ENCODE measurements around the gene NTHL1. TPM values are rescaled to one million over a fixed set of nuclear protein-coding genes. Genes with fewer than 3 reads are reported as not detected.

NTHL1 gene
- total RNA-seq, result 19.2 and 22.6 TPM in 2 replicates

GRCh38 chr16:2047330-2048115 is at the start of gene NTHL1, which contains the start of gene TSC2:
NTHL1 (minus strand) TSS chr16:2047834; CDS start chr16:2047823, 11 bp downstream.
TSC2 (plus strand) TSS chr16:2047985; CDS start chr16:2048616, 631 bp downstream.

GRCh38 chr16:2026461-2027023 is 21.1 kb downstream of the NTHL1 start, which contains the start of gene NHERF2:
NHERF2 (plus strand) TSS chr16:2026902; CDS start chr16:2027006, 104 bp downstream.

DNA sequence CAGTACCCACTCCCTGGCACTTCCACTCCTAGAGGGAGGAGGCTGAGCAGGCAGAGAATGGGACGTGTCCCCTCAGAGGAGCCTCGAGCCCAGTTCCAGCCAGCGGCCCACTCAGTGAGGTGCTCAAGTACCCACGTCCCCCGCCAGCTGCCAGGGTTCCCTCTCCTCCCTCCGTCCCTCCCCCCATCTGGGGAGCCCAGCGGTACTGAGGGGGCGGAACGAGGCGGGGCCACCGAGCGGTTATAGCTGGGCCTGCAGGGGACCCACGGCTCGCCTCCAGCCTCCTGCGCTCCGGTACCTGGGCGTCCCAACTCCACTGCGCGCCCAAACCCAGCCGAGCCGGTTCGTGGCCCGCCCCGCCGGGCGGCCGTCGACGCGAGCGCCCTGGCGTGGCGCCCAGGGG is 28.1 kb downstream of the NTHL1 start, which contains the start of gene NPW:
Gene NPW (plus strand): TSS at position 268 of the 403 bp plus-strand sequence.

GRCh38 chr16:2009791-2010510 is 37.7 kb downstream of the NTHL1 start, which contains the start of gene ZNF598:
ZNF598 (minus strand) TSS chr16:2009821.

Other genes with a start within 250 kb of the NTHL1 start
- gene HAGH, start 221.0 kb downstream of the NTHL1 start, total RNA-seq, result 50.2 and 86.0 TPM in 2 replicates
- 59.8 and 96.2 TPM in 2 replicates for gene FAHD1, start 220.6 kb downstream of the NTHL1 start, total RNA-seq
- gene MEIOB, start 175.7 kb downstream of the NTHL1 start, total RNA-seq, result not detected in 2 replicates
- not detected in 2 replicates for gene HS3ST6, start 129.4 kb downstream of the NTHL1 start, total RNA-seq
- gene MSRB1, start 104.6 kb downstream of the NTHL1 start, total RNA-seq, result 5.0 and 7.1 TPM in 2 replicates
- gene RPL3L, start 93.1 kb downstream of the NTHL1 start, total RNA-seq, result 0.07 TPM in 1 of 2 replicates, not detected in the other
- 123 and 126 TPM in 2 replicates for gene NDUFB10, start 88.3 kb downstream of the NTHL1 start, total RNA-seq
- gene RPS2, start 83.0 kb downstream of the NTHL1 start, total RNA-seq, result 1,723 and 1,779 TPM in 2 replicates
- gene RNF151, start 81.0 kb downstream of the NTHL1 start, total RNA-seq, result not detected in 2 replicates
- 43.1 and 56.3 TPM in 2 replicates for gene TBL3, start 75.8 kb downstream of the NTHL1 start, total RNA-seq
- gene NOXO1, start 66.4 kb downstream of the NTHL1 start, total RNA-seq, result not detected in 2 replicates
- 8.1 and 15.1 TPM in 2 replicates for gene GFER, start 63.6 kb downstream of the NTHL1 start, total RNA-seq
- 4.0 and 12.5 TPM in 2 replicates for gene SYNGR3, start 57.9 kb downstream of the NTHL1 start, total RNA-seq
- 16.4 and 29.0 TPM in 2 replicates for gene ZNF598, start 38.0 kb downstream of the NTHL1 start, total RNA-seq
- gene NPW, start 28.0 kb downstream of the NTHL1 start, total RNA-seq, result 0.85 and 1.0 TPM in 2 replicates
- 66.8 and 76.2 TPM in 2 replicates for gene NHERF2, start 20.9 kb downstream of the NTHL1 start, total RNA-seq
- gene TSC2, start 151 bp upstream of the NTHL1 start, total RNA-seq, result 57.9 and 73.0 TPM in 2 replicates
- gene PKD1, start 88.1 kb upstream of the NTHL1 start, total RNA-seq, result 276 and 395 TPM in 2 replicates
- 1.2 and 3.1 TPM in 2 replicates for gene RAB26, start 100.8 kb upstream of the NTHL1 start, total RNA-seq
- 70.4 and 97.4 TPM in 2 replicates for gene TRAF7, start 107.9 kb upstream of the NTHL1 start, total RNA-seq
- gene CASKIN1, start 148.8 kb upstream of the NTHL1 start, total RNA-seq, result 0.20 and 1.7 TPM in 2 replicates
- gene MLST8, start 157.6 kb upstream of the NTHL1 start, total RNA-seq, result 24.3 and 28.1 TPM in 2 replicates
- gene BRICD5, start 163.0 kb upstream of the NTHL1 start, total RNA-seq, result 1.2 and 2.2 TPM in 2 replicates
- 6.1 and 11.0 TPM in 2 replicates for gene PGP, start 167.0 kb upstream of the NTHL1 start, total RNA-seq
- 24.2 and 32.3 TPM in 2 replicates for gene E4F1, start 175.8 kb upstream of the NTHL1 start, total RNA-seq
- 0.65 and 0.92 TPM in 2 replicates for gene DNASE1L2, start 188.6 kb upstream of the NTHL1 start, total RNA-seq
- gene ECI1, start 203.8 kb upstream of the NTHL1 start, total RNA-seq, result 17.9 and 23.9 TPM in 2 replicates
- 45.6 and 57.1 TPM in 2 replicates for gene RNPS1, start 220.3 kb upstream of the NTHL1 start, total RNA-seq

Data from smooth muscle cell of the pulmonary artery (primary cell).